CD4-positive, alpha-beta T cell treated with Interleukin-6 for 4 hours (primary cell): Measurements from ENCODE around the gene NFKBIA.
"Not testable (repeated sequence)": the region's sequence is repeated elsewhere in the genome, so short reads cannot be mapped to it uniquely, and the experiment has no call there.

Source experiments
- DNase-seq: peaks from one replicate; pipeline ENCODE4 v3.0.0-alpha.2; 2020; ENCODE audit warnings: mixed read lengths

Gene NFKBIA

GRCh38 chr14:35388656-35389314 is 15.8 kb downstream of the NFKBIA start:
- DNase-seq: no peak

GRCh38 chr14:35387713-35388579 is 16.6 kb downstream of the NFKBIA start:
- DNase-seq: no peak

GRCh38 chr14:35387219-35387618 is 17.3 kb downstream of the NFKBIA start:
- no peak for DNase-seq

- no peak for DNase-seq
These were observed 17.9 kb downstream of the NFKBIA start for GRCh38 chr14:35386673-35387125.

GRCh38 chr14:35385042-35385839 is 19.3 kb downstream of the NFKBIA start:
- no peak for DNase-seq

DNA sequence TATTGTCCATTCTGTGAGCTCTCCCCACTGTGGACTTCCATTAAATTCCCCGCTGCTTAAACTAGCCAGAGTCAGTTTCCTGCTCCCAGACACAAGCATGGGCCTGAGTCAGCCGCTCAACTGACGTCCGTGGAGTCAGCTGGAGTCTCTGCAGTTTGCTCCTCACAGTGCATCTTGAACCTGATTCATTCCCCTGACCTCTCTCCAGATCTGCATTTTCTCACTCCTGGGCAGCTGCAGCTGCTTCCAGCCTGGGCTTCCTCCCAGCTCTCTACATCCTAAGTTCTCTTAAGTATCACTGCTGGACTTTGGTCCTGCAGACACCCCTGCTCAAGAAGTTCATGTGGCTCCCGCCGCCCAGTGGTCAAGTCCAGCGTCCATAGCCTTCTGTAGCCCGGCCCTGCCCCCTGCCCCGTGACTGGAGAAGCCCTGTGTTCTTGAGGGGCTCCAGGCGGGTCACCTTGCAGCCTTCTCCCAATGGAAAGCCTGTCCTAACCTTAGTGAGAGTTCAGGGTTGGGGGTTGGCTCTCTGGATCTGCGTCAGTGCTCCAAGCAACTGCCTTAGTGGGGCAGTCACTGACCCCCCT is 20.0 kb downstream of the NFKBIA start:
- no peak for DNase-seq

- no peak for DNase-seq
These were observed 20.7 kb downstream of the NFKBIA start for GRCh38 chr14:35383569-35384454.

DNA sequence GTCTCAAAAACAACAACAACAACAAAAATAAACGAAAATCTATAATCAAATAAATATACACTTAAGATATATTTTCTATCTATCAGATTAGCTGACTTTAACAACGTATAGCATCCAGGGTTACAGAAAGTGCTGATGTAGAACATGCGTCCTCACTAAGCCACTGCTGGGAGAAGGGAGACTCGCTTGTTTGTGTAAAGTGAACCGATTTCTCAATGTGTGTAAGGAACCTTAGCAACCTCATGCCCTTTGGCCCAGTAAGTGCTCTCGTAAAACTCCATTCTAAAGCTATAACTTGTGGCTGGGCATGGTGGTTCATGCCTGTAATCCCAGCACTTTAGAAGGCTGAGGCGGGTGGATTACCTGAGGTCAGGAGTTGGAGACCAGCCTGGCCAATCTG is 23.8 kb downstream of the NFKBIA start:
- no peak for DNase-seq

- DNase-seq: not testable (repeated sequence)
These were observed 25.2 kb downstream of the NFKBIA start for GRCh38 chr14:35379234-35379933.

- no peak for DNase-seq
These were observed 25.9 kb downstream of the NFKBIA start for GRCh38 chr14:35378425-35379233.

- DNase-seq: no peak
These were observed 29.0 kb downstream of the NFKBIA start for GRCh38 chr14:35375558-35376025.

DNA sequence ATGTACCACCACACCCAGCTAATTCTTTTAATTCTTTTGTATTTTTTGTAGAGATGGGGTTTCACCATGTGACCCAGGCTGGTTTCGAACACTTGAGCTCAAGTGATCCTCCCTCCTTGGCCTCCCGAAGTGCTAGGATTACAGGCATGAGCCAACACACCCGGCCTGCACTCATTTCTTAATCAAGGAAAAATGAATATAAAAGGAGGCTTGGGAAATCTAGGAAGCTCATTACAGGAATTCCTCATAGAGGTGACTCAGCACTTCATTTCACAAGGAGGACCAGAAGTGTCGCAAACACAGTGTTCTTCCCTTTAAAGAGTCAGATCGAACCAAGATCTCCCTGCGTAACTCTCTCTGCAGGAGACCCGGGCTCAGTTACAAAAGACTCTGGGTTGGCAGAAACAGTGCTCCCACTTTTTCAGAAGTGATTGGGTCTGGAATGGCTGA is 30.3 kb downstream of the NFKBIA start:
- DNase-seq: no peak

DNA sequence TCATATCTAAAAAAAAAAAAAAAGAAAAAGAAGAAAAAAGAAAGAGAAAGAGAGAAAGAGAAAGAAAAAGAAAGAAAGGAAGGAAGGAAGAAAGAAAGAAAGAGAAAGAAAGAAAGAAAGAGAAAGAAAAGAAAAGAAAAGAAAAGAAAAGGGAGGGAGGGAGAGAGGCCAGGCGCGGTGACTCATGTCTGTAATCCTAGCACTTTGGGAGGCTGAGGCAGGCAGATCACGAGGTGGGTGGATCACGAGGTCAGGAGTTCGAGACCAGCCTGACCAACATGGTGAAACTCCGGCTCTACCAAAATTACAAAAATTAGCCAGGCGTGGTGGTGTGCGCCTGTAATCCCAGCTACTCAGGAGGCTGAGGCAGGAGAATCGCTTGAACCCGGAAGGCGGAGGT is 31.3 kb downstream of the NFKBIA start:
- not testable (repeated sequence) for DNase-seq

DNA sequence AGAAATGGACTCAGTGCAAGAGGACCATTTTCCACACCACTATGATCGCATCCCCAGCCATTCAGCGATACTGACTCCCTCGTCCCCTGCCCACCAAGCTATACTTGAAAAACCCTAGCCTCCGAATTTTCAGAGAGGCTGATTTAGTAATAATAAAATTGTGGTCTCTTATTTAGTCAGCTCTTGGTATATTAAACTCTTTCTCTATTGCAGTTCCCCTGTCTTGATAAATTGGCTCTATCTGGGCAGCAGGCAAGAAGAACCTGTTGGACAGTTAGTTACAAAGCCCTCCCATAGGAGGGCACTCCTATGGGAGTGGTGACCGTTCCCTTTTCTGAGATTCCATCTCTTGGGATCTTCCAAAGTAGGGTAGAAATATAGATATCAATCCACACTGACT is 33.6 kb downstream of the NFKBIA start:
- DNase-seq: no peak

DNA sequence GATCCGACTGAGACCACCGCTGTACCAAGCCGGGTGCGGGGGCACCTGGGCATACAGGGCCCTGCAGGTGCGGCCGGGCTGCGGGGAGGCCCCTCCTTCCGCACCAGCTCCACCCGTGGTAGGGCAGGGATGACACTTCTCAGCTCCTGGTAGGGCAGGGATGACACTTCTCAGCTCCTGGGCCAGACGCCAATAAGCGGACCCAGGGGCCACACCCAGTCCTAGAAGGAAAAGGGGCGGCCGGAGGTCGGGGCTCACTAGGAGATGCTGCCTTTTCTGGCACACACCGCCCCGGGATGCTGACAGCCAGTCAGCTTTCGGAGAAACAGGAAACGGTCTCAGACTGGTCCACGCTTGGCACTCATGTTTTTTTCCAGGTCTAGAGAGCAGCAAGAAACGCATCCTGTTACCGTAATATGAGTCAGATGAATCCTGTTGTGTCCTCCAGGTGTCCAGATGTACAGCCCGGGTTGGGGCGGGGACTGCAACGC is 34.8 kb downstream of the NFKBIA start:
- DNase-seq: peak; percentile 5

DNA sequence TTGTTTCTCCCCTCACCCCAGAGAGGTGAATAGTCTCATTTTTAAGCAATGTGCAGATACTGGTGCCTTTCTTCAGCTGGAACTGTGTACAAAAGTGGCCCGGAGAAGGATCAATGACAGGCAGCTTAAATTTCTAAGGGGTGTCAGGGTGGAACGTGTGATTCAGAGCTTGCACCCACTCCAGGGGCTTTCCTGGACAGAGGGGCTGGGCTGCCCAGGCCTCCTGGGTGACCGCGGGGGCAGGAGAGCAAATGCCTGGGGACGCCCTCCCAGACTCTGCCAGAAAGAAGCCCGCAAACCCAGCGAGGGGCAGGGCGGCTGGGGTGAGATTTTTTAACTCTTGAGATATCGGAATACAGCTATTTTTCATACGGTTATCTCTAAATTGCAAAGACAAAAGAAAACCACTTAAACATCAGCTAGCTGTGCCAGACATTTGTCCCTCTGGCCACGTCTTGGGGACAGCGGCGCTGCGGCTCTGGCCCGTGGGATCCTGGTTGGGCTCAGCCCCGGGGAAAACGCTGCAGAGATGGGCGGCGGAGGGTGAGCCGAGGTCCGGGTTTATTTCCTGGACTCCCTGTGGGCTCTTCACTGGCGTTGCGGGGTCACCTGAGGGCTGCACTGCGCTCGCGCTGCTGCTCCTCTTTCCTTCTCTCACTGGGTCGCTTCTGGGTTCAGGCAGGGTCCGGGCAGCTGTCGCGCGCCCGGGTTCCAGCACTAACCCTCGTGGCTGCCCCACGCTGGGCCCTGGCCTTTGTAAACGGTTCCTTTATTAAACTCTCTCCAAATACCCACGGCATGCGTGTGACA is 35.8 kb downstream of the NFKBIA start:
- DNase-seq: no peak

- no peak for DNase-seq
These were observed 36.4 kb downstream of the NFKBIA start for GRCh38 chr14:35368139-35368460.

DNA sequence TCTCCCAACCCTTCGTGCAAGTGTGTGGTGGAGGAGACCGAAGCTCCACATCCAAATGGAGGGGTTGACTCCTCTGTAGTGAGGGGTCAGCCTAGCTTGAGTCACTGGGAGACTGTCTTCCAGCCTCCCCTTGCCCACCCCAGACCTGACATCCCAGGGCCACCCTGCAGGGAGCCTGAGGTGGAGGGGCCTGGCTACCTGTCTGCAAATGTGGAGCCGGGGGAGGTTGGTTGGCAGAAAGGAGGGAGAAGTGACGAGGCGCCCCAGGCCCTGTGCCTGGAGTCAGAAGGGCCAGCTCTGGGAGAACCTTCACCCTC is 37.5 kb downstream of the NFKBIA start:
- DNase-seq: no peak

- no peak for DNase-seq
These were observed 38.0 kb downstream of the NFKBIA start for GRCh38 chr14:35366521-35366976.
